Gastrocnemius medialis (tissue), 4 donors: ENCODE results near the gene SLAMF1.

Source experiments
- CTCF ChIP-seq, 5 experiments: fragments of 450-650 bp in 3 of 5; fragments of 200-600 bp in 2 of 5; sonication (generic) in 2 of 5; IDR thresholded peaks in 4 of 5; conservative IDR thresholded peaks in 1 of 5; 1 replicate in 4 of 5; 2 replicates in 1 of 5; pipeline ENCODE4 v1.5.1; 2016 to 2019; ENCODE audit warnings: antibody characterized with exemption in 5 of 5, mild to moderate bottlenecking in 3 of 5, moderate library complexity in 3 of 5
- POLR2A ChIP-seq, 2 donors: fragments of 450-650 bp; IDR thresholded peaks; one replicate each; pipeline ENCODE4 v1.6.1; 2017; ENCODE audit warnings: antibody characterized with exemption in 2 of 2, mild to moderate bottlenecking in 2 of 2, moderate library complexity in 2 of 2

- no peak for TF ChIP-seq POLR2A (IDR thresholded peaks at IDR 0.05)
- TF ChIP-seq CTCF (IDR thresholded peaks at IDR 0.05 in 4 of 5, conservative IDR thresholded peaks at IDR 0.05 in 1 of 5): no peak
These were observed 16.1 kb downstream of the SLAMF1 start for GRCh38 chr1:160630523-160631451.
